Measurements from ENCODE around the gene PTEN. TPM values are rescaled to one million over a fixed set of nuclear protein-coding genes. Genes with fewer than 3 reads are reported as not detected.

Gene PTEN
- total RNA-seq, 1 experiment from 2014 or later = 58.7 TPM

DNA sequence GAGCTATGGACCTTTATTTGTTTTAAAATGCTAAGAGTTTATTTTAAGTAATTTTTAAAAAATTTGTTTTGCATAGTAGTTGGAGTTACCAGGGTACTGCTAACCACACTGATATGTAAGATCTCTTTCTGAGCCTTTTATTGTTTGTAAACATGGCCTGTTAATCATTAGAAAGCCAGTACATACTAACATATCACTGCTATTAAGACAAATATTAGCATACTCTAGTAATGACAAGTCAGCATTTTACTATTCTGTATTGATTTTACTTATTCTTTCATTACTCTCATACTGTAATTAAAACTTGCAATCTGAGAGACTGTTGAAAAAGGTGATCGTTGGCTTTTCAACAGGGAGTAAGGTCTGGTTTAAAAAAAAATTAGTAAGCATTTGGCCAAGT lies 66.7 kb downstream of the PTEN start:
- H4K20me1 ChIP-seq (ENCODE audit: insufficient read depth) = no peaks in the 10 kb centered on the region
- H3K9me2 ChIP-seq (ENCODE audit: insufficient read depth) = no peaks in the 10 kb centered on the region
- H3K27ac ChIP-seq (ENCODE audit: low read depth, low read length) = no peak overlapping the region
- ATAC-seq (no peak), DNase-seq (ENCODE audit: low read depth, low spot score) (no peak)
- RAD21 ChIA-PET (ENCODE audit: low non-redundant PET in 1 of 2, low total read pairs in 2 of 2, uncharacterized antibody in 2 of 2, unreplicated experiment in 2 of 2) = no interaction called here
- TF ChIP-seq POLR2AphosphoS5 (IDR thresholded peaks at IDR 0.05; ENCODE audit: low read depth, low read length) (no peak), SIN3A (IDR thresholded peaks at IDR 0.05; ENCODE audit: low read depth) (no peak), POLR2A (IDR thresholded peaks at IDR 0.05; ENCODE audit: borderline replicate concordance, extremely low read depth, insufficient read depth, insufficient read length) (no peak), ELF1 (IDR thresholded peaks at IDR 0.05; ENCODE audit: borderline replicate concordance, low read depth) (no peak), EGR1 (IDR thresholded peaks at IDR 0.05; ENCODE audit: low read depth) (no peak), SP1 (IDR thresholded peaks at IDR 0.05; ENCODE audit: low read depth) (no peak), ATF3 (IDR thresholded peaks at IDR 0.05) (no peak), CBX3 (IDR thresholded peaks at IDR 0.05; ENCODE audit: low read depth) (no peak), RAD21 (IDR thresholded peaks at IDR 0.05; ENCODE audit: low read depth) (no peak), ZNF274 (IDR thresholded peaks at IDR 0.05; ENCODE audit: low read depth, low read length) (no peak), EZH2phosphoT487 (IDR thresholded peaks at IDR 0.05; ENCODE audit: borderline replicate concordance) (no peak), CEBPB (IDR thresholded peaks at IDR 0.05; ENCODE audit: low read depth) (no peak), FOSL1 (IDR thresholded peaks at IDR 0.05; ENCODE audit: low read depth) (no peak), JUND (IDR thresholded peaks at IDR 0.05) (no peak), MAX (IDR thresholded peaks at IDR 0.05) (no peak)
- TF ChIP-seq, protein P1, sequence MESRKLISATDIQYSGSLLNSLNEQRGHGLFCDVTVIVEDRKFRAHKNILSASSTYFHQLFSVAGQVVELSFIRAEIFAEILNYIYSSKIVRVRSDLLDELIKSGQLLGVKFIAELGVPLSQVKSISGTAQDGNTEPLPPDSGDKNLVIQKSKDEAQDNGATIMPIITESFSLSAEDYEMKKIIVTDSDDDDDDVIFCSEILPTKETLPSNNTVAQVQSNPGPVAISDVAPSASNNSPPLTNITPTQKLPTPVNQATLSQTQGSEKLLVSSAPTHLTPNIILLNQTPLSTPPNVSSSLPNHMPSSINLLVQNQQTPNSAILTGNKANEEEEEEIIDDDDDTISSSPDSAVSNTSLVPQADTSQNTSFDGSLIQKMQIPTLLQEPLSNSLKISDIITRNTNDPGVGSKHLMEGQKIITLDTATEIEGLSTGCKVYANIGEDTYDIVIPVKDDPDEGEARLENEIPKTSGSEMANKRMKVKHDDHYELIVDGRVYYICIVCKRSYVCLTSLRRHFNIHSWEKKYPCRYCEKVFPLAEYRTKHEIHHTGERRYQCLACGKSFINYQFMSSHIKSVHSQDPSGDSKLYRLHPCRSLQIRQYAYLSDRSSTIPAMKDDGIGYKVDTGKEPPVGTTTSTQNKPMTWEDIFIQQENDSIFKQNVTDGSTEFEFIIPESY (IDR thresholded peaks at IDR 0.05; ENCODE audit: extremely low read depth, insufficient replicate concordance, low read length) = no peak
- TF ChIP-seq, protein P2, sequence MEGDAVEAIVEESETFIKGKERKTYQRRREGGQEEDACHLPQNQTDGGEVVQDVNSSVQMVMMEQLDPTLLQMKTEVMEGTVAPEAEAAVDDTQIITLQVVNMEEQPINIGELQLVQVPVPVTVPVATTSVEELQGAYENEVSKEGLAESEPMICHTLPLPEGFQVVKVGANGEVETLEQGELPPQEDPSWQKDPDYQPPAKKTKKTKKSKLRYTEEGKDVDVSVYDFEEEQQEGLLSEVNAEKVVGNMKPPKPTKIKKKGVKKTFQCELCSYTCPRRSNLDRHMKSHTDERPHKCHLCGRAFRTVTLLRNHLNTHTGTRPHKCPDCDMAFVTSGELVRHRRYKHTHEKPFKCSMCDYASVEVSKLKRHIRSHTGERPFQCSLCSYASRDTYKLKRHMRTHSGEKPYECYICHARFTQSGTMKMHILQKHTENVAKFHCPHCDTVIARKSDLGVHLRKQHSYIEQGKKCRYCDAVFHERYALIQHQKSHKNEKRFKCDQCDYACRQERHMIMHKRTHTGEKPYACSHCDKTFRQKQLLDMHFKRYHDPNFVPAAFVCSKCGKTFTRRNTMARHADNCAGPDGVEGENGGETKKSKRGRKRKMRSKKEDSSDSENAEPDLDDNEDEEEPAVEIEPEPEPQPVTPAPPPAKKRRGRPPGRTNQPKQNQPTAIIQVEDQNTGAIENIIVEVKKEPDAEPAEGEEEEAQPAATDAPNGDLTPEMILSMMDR (IDR thresholded peaks at IDR 0.05 in 2 of 3, conservative IDR thresholded peaks at IDR 0.05 in 1 of 3; ENCODE audit: borderline replicate concordance in 1 of 3, insufficient read depth in 1 of 3, low read depth in 2 of 3, low read length in 2 of 3) = no peak
- TF ChIP-seq, protein P3, sequence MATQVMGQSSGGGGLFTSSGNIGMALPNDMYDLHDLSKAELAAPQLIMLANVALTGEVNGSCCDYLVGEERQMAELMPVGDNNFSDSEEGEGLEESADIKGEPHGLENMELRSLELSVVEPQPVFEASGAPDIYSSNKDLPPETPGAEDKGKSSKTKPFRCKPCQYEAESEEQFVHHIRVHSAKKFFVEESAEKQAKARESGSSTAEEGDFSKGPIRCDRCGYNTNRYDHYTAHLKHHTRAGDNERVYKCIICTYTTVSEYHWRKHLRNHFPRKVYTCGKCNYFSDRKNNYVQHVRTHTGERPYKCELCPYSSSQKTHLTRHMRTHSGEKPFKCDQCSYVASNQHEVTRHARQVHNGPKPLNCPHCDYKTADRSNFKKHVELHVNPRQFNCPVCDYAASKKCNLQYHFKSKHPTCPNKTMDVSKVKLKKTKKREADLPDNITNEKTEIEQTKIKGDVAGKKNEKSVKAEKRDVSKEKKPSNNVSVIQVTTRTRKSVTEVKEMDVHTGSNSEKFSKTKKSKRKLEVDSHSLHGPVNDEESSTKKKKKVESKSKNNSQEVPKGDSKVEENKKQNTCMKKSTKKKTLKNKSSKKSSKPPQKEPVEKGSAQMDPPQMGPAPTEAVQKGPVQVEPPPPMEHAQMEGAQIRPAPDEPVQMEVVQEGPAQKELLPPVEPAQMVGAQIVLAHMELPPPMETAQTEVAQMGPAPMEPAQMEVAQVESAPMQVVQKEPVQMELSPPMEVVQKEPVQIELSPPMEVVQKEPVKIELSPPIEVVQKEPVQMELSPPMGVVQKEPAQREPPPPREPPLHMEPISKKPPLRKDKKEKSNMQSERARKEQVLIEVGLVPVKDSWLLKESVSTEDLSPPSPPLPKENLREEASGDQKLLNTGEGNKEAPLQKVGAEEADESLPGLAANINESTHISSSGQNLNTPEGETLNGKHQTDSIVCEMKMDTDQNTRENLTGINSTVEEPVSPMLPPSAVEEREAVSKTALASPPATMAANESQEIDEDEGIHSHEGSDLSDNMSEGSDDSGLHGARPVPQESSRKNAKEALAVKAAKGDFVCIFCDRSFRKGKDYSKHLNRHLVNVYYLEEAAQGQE (IDR thresholded peaks at IDR 0.05; ENCODE audit: low read depth) = no peak
- no peak overlapping the region for H2AFZ ChIP-seq (ENCODE audit: low read depth, low read length, poor library complexity, severe bottlenecking)
- no peak overlapping the region for H3K4me2 ChIP-seq (ENCODE audit: low read length)
- H3K79me2 ChIP-seq (ENCODE audit: insufficient read depth, low read length) = peaks cover 40% of the 10 kb centered on the region
- no peak overlapping the region for H3K9ac ChIP-seq (ENCODE audit: low read length)
- POLR2A ChIA-PET = no interaction called here
- H3K36me3 ChIP-seq (ENCODE audit: control insufficient read depth in 1 of 2, insufficient read depth in 2 of 2, low read length in 2 of 2) = peaks cover 0 to 8% of the 10 kb centered on the region in 2 experiments; a peak in 1 of 4 replicates
- no peaks in the 10 kb centered on the region for H3K27me3 ChIP-seq (ENCODE audit: insufficient read depth, low read length)
- no TSS peak for BruUV-seq (replicated peaks)
- H3K4me3 ChIP-seq (replicated peaks in 1 of 2; ENCODE audit: low read depth in 1 of 2, low read length in 2 of 2) = no peak overlapping the region
- peaks cover 0 to 16% of the 10 kb centered on the region in 2 experiments; a peak in 2 of 4 replicates for H3K4me1 ChIP-seq (ENCODE audit: control insufficient read depth in 1 of 2, insufficient read depth in 2 of 2, low read length in 2 of 2)
- no peaks in the 10 kb centered on the region for H3K9me3 ChIP-seq (ENCODE audit: control insufficient read depth in 1 of 2, insufficient read depth in 1 of 2, low read depth in 1 of 2, low read length in 2 of 2)
- intact Hi-C loops (cut with micrococcal nuclease) = no loop called here
- CTCF ChIA-PET = no interaction called here
